NCI-H524 (cell line): Measurements from ENCODE around the gene RRAD.

ENCODE experiments used
- DNase-seq, 2 experiments: peaks; one replicate each; lab custom pipeline; 2025; lab: John Stamatoyannopoulos, UW

Gene RRAD

DNA sequence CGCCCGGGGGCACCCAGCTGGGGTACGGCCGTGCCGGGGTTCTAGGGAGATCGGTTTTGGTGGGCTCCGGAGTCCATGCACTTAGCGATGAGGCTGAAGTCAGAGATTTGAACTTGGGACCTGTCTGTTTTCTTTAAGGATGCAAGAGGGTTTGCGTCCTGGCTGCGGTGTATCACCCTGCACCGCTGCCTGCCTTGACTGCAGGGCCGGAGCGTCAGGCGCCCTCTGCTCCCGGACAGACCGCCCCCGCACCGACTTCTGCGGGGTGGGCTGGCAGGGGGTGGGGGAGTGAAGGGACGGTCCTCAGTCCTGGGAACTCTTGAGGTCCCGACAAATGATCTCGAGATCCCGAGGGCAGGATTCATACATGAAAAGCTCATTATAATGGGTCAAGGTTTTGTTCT, 44.3 kb downstream of the RRAD start:
- DNase-seq, result peak in 1 of 2 experiments; percentile 42

DNA sequence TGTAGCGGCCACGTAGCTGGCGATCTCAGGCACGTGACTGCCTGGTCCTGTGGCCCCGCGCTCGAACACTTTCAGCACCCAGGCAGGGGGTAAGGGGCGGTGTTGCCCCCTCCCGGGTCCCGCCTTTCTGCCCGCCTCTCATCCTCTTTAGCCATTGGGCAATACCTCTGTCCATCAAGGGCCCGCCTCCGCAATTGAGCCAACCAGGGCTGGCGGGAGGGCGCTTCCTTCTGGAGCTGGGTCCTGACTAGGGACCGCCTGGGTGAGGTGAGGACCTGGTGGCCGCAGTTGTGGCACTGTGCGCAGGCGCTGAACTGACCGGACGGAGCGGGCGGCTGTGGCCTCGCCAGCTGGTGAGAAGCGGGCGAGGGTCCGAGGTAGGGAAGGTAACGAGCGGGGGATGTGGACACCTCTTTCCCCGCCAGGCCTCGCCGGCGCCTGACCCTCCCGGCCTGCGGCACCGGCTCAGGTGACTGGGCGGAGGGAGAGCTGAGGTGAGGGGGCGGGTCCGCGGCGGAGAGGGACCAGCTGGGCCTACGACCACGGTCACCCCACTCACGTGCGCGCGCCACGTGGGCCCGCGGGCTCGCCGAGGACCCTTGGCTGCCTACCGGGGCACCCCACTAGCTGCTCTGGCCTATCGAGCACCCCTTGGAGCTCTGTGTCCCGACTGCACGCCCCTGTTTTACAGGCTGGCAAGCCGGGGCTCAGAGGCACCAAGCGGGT, 44.9 kb downstream of the RRAD start, which contains the start of gene PDP2:
Gene PDP2 (plus strand): TSS at position 228 of the 726 bp plus-strand sequence. CDS start 3,770 bp downstream, outside the sequence.
- DNase-seq, result peak; percentile 98

DNA sequence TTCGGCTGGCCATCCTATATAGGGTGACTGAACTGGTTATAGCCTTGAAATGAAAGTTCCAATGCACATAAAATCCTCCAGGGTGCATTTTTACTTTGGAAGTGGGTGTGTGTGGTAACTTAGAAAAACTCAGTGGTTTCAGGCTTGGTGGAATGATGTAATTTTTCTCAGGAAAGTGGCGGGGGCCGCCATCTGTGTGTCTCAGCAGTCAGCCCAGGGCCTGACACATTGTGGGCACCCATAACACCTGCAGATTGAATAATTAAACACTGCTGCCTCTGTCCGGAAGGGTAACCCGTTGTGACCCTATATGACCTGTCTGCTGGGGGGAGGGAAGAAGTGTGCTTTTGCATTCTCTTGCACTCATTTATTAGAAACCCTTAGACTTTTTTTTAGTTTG, 47.3 kb downstream of the RRAD start:
- DNase-seq, result no peak

DNA sequence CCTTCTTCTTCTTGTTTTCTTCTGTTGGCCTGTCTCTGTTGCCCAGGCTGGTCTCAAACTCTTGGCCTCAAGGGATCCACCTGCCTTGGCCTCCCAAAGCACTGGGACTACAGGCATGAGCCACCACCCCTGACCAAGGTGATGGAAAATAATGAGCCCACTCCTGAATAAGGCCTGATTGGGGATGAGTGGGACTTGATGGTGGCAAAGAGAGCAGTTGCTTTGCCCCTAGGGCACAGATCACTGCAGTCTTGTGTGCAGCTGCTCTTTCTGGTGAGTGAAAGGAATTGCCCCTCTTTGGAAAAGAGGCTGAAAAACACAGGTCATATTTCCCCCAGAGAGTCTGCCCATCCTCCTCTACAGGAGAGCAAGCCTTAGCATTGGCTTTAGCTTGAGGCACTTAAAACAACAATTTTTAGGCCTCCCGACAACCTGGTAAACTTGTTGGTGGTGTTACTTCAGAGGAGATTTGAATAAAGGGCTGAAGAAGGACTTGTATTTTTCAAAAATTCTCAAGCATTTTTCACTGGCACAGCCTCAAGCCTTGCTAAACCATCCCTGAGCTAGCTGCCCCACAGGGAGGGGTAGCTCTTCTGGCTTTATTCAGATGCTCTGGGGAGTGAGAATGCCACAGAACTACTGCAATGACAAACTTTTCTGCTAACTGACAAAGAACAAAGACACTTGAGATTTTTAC, 51.1 kb downstream of the RRAD start:
- DNase-seq, result no peak

DNA sequence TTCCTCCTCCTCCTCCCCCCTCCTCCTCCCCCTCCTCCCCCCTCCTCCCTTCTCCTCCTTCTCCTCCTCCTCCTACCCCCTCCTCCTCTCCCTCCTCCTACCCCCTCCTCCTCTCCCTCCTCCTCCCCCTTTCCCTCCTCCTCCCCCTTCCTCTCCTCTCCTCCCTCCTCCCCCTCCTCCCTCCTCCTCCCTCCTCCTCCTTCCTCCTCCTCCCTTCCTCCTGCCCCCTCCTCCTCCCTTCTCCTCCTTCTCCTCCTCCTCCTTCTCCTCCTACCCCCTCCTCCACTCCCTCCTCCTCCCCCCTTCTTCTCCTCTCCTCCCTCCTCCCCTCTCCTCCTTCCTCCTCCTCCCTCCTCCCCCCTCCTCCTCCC, 51.7 kb downstream of the RRAD start:
- DNase-seq, result no peak

DNA sequence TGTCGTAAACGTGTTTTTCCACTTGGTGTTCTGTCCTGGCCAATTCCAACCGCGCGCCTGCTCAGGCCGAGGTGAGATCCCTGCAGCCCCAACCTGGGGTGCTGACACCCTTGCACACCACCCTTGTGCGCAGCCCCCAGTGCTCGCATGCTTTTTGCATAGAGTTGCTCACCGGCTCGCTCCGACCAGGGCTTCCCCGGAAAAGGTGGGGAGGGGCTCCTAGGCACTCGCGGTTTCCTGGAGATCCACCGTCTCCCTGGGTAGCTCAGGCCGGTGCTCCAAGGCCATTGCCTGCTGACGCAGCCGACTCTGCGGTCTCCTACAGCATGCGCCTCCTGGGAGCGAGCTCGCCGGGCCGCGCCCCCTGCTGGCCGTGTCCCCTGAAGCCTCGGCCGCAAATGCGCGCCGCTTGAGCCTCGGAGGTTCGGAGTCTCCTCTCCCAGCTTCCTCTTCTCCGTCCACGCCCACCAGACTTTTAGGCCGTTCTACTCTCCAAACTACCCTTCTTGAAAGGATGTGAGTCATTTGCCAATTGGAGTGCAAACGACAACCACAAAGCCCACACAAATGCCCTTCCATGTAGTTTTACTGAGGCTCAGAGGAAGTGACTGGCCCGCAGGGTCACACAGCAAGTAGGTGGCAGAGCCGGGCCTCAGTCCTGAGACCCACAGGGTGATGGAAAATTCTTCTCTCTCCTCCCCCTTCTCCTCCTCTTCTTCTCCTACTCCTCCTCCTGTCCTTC, 52.2 kb downstream of the RRAD start:
- DNase-seq, result peak; percentile 27 to 85

DNA sequence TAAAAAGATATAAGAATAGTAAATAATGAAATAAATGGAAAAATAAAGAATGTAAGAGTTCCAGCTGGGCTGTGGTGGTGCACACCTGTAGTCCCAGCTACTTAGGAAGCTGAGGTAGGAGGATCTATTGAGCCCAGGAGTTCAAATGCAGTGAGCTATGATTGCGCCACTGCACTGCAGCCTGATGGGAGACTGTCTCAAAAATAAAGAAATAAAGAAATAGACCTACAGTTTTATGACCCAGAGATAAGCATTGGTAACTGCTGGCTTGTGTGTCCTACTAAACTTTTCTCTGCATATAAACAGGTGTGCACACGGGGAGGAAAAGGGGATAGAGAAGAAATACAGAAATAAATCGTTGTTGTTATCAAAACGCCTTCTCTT, 52.8 kb downstream of the RRAD start:
- no peak for DNase-seq

DNA sequence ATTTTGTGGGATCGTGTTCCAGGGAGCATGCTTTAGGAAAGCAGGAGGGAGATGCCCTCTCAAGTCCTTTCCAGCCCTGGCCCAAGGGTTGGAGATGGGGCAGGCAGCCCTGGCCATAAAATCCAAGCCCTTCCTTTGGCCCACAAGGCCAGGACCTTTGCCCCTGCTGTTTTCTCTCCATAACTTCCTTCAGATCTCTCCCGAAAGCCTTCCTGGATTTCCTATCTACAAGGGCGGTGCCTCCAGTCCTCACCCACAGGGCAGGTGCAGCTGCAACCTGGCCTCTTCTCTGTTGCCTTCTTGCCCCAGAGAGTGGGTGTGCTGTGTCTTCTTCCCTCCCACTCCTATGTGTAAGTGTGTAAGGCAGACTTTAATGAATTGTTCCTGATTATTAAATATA, 53.5 kb downstream of the RRAD start:
- no peak for DNase-seq
